ENCODE results near the gene ECHS1.

ECHS1 gene

GRCh38 chr10:133328358-133329343, 44.5 kb downstream of the ECHS1 start:
- no peaks in the 10 kb centered on the region; the same call in 1 of the 2 replicates for H3K27me3 ChIP-seq (replicated peaks; ENCODE audit: control insufficient read depth, insufficient read depth, low read length)
- DNase-seq (ENCODE audit: extremely low read depth, insufficient read length) = no peak
- H3K4me3 ChIP-seq (replicated peaks; ENCODE audit: low read depth, low read length) = no peak overlapping the region
- H3K36me3 ChIP-seq (ENCODE audit: control insufficient read depth, insufficient read depth, low read length) = no peaks in the 10 kb centered on the region
- TF ChIP-seq CTCF (IDR thresholded peaks at IDR 0.05; ENCODE audit: insufficient read depth, low read length, poor library complexity, severe bottlenecking) = no peak

GRCh38 chr10:133327651-133328357, 45.4 kb downstream of the ECHS1 start:
- Histone ChIP-seq H3K27me3 (replicated peaks; ENCODE audit: control insufficient read depth, insufficient read depth, low read length) (no peaks in the 10 kb centered on the region; the same call in 1 of the 2 replicates), H3K36me3 (ENCODE audit: control insufficient read depth, insufficient read depth, low read length) (no peaks in the 10 kb centered on the region), H3K4me3 (replicated peaks; ENCODE audit: low read depth, low read length) (no peak overlapping the region)
- no peak for TF ChIP-seq CTCF (IDR thresholded peaks at IDR 0.05; ENCODE audit: insufficient read depth, low read length, poor library complexity, severe bottlenecking)
- DNase-seq (ENCODE audit: extremely low read depth, insufficient read length) = no peak

GRCh38 chr10:133326745-133327650, 46.2 kb downstream of the ECHS1 start:
- H3K36me3 ChIP-seq (ENCODE audit: control insufficient read depth, insufficient read depth, low read length) = no peaks in the 10 kb centered on the region
- H3K27me3 ChIP-seq (replicated peaks; ENCODE audit: control insufficient read depth, insufficient read depth, low read length) = no peaks in the 10 kb centered on the region; the same call in 1 of the 2 replicates
- no peak for TF ChIP-seq CTCF (IDR thresholded peaks at IDR 0.05; ENCODE audit: insufficient read depth, low read length, poor library complexity, severe bottlenecking)
- DNase-seq (ENCODE audit: extremely low read depth, insufficient read length) = no peak
- H3K4me3 ChIP-seq (replicated peaks; ENCODE audit: low read depth, low read length) = no peak overlapping the region

GRCh38 chr10:133326223-133326551, 47.0 kb downstream of the ECHS1 start:
- no peak for TF ChIP-seq CTCF (IDR thresholded peaks at IDR 0.05; ENCODE audit: insufficient read depth, low read length, poor library complexity, severe bottlenecking)
- H3K4me3 ChIP-seq (replicated peaks; ENCODE audit: low read depth, low read length) = no peak overlapping the region
- no peak for DNase-seq (ENCODE audit: extremely low read depth, insufficient read length)
- H3K27me3 ChIP-seq (replicated peaks; ENCODE audit: control insufficient read depth, insufficient read depth, low read length) = no peaks in the 10 kb centered on the region; the same call in 1 of the 2 replicates
- H3K36me3 ChIP-seq (ENCODE audit: control insufficient read depth, insufficient read depth, low read length) = no peaks in the 10 kb centered on the region

- Histone ChIP-seq H3K27me3 (replicated peaks; ENCODE audit: control insufficient read depth, insufficient read depth, low read length) (no peaks in the 10 kb centered on the region; the same call in 1 of the 2 replicates), H3K4me3 (replicated peaks; ENCODE audit: low read depth, low read length) (no peak overlapping the region; the same call in 1 of the 2 replicates), H3K36me3 (ENCODE audit: control insufficient read depth, insufficient read depth, low read length) (no peaks in the 10 kb centered on the region)
- TF ChIP-seq CTCF (IDR thresholded peaks at IDR 0.05; ENCODE audit: insufficient read depth, low read length, poor library complexity, severe bottlenecking) = no peak
- no peak for DNase-seq (ENCODE audit: extremely low read depth, insufficient read length)
Observed at GRCh38 chr10:133325440-133326222, 47.5 kb downstream of the ECHS1 start.
